Upper lobe of right lung (tissue), 1 donor: Measurements from ENCODE around the gene KIF25. TPM values are rescaled to one million over a fixed set of nuclear protein-coding genes. Genes with fewer than 3 reads are reported as not detected.

Experiments
- ATAC-seq: fragments of 200-7000 bp; cut with Tn5 transposase; one replicate; pipeline ENCODE4 v1.9.1; 2020; ENCODE audit warnings: mild to moderate bottlenecking, moderate library complexity
- DNase-seq: peaks from one replicate; pipeline ENCODE4 v3.0.0-alpha.2; 2020
- H3K27ac ChIP-seq: fragments of 200-600 bp; one replicate; pipeline ENCODE4 v1.8.0; 2022
- H3K27me3 ChIP-seq: fragments of 200-600 bp; one replicate; pipeline ENCODE4 v1.8.0; 2022; ENCODE audit warnings: mild to moderate bottlenecking
- H3K36me3 ChIP-seq: fragments of 200-600 bp; one replicate; pipeline ENCODE4 v1.8.0; 2022
- H3K4me1 ChIP-seq: fragments of 200-600 bp; one replicate; pipeline ENCODE4 v1.8.0; 2022
- H3K4me3 ChIP-seq: fragments of 200-600 bp; one replicate; pipeline ENCODE4 v1.8.0; 2022; ENCODE audit warnings: mild to moderate bottlenecking
- H3K9me3 ChIP-seq: fragments of 200-600 bp; one replicate; pipeline ENCODE4 v1.8.0; 2022
- intact Hi-C: fragments of 100-400 bp; cut with DNase I; formaldehyde crosslinking; loops from one replicate; pipeline ENCODE4 v1.11.0; 2022
- total RNA-seq: library from RNA; stranded (reverse); fragmentation: NEBNext Ultra II Directional; extraction: Animal tissue kit (Norgen Biotek cat#: 25700); gene quantifications from one replicate; pipeline ENCODE4 v1.2.1, GENCODE V29; 2021
- TF ChIP-seq, protein P1 (sequence below): fragments of 200-600 bp; IDR thresholded peaks from one replicate; pipeline ENCODE4 v1.8.0; 2022; ENCODE audit warnings: antibody characterized with exemption
- donor health status: DM: no; HTN: yes; CAD: no; lungs with severe emphysema.

The KIF25 gene
- total RNA-seq, 1 donor from 2014 or later = 0.96 TPM

DNA sequence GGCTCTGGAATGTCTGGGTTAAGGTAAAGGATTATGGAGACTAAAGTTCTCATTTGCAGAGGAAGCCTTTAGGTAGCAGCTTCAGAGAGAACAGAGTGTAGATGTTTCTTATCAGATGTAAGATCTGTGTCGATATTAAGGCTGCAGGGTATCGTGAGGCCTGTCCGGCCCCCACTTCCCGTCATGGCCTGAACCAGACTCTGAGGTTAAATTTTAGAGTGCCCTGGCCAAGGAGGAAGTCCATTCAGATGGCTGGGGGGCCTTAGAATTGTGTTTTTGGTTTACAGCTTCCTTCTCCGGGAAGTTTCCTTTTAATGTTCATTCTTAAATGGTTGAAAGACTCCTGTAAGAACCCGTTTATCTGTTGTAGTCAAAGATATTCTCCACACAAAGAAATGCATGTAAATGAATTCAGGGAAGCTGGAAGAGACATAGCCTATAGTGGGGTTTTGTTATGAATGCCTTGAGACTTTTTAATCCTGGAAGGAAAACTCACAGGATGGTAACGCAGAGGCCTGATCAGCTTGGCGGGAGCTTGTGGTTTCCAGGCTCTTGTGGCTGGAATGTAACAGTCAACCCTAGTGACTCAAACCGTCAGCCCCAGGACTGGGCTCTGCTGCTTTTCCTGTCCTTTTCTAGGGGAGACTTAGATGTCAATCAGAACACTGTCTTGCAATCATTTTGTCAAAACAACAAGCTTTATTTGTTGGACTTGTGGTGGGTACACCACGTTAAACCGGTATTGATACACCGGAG, 34.7 kb downstream of the KIF25 start:
- DNase-seq (no peak), ATAC-seq (no peak)
- H3K4me1 ChIP-seq = peaks cover 9% of the 10 kb centered on the region
- no peak overlapping the region for H3K4me3 ChIP-seq
- TF ChIP-seq, protein P1, sequence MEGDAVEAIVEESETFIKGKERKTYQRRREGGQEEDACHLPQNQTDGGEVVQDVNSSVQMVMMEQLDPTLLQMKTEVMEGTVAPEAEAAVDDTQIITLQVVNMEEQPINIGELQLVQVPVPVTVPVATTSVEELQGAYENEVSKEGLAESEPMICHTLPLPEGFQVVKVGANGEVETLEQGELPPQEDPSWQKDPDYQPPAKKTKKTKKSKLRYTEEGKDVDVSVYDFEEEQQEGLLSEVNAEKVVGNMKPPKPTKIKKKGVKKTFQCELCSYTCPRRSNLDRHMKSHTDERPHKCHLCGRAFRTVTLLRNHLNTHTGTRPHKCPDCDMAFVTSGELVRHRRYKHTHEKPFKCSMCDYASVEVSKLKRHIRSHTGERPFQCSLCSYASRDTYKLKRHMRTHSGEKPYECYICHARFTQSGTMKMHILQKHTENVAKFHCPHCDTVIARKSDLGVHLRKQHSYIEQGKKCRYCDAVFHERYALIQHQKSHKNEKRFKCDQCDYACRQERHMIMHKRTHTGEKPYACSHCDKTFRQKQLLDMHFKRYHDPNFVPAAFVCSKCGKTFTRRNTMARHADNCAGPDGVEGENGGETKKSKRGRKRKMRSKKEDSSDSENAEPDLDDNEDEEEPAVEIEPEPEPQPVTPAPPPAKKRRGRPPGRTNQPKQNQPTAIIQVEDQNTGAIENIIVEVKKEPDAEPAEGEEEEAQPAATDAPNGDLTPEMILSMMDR = peak; percentile 13
- no peaks in the 10 kb centered on the region for H3K36me3 ChIP-seq
- no peaks in the 10 kb centered on the region for H3K9me3 ChIP-seq
- H3K27me3 ChIP-seq = no peaks in the 10 kb centered on the region
- intact Hi-C loops = no loop called here
- H3K27ac ChIP-seq = peak overlapping the region; percentile 61

DNA sequence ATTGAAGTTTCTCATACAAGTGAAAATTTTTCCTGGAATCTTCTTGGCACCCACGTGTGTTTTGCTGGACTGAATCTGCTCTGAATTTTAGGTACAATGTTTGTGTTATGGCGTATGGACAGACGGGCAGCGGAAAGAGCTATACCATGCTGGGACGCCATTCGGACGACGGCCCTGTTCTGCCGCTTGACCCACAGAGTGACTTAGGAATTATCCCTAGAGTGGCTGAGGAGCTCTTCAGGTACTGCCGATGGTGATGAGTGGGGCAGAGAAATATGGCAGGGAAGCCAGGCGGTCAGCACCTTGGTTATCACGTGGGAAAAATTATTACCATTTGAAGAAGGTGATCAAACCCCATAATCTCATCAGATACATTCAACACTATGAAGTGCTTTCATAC, 36.3 kb downstream of the KIF25 start:
- no peak overlapping the region for H3K27ac ChIP-seq
- intact Hi-C loops = no loop called here
- peaks cover 9% of the 10 kb centered on the region for H3K4me1 ChIP-seq

DNA sequence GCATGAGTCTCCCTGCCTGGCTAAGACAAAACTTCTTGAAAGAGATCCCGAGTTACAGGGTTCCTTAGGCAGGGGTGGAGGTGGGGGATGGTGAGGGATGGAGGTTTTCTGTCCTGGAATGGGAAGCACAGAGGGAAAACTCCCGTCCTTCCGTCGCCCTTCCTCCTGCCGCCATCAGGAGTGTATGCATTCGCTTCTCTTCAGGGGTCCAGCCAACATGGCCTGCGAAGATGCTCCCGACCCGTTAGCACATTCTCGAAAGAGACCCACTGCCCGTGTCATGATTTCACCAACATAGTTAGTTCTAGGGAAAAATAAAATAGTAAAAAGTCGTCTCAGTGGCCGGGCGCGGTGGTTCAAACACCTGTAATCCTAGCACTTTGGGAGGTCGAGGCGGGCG, 37.1 kb downstream of the KIF25 start:
- Histone ChIP-seq H3K27ac (peak overlapping the region; percentile 47), H3K36me3 (no peaks in the 10 kb centered on the region), H3K9me3 (peaks cover 3% of the 10 kb centered on the region), H3K27me3 (no peaks in the 10 kb centered on the region), H3K4me1 (peaks cover 9% of the 10 kb centered on the region), H3K4me3 (no peak overlapping the region)
- ATAC-seq (no peak), DNase-seq (no peak)
- TF ChIP-seq, protein P1 = no peak
- intact Hi-C loops = no loop called here

More for the DNA sequence above, 36.3 kb downstream of the KIF25 start:
- DNase-seq (no peak), ATAC-seq (no peak)
- Histone ChIP-seq H3K36me3 (no peaks in the 10 kb centered on the region), H3K4me3 (no peak overlapping the region), H3K27me3 (no peaks in the 10 kb centered on the region), H3K9me3 (no peaks in the 10 kb centered on the region)
- TF ChIP-seq, protein P1 = no peak

DNA sequence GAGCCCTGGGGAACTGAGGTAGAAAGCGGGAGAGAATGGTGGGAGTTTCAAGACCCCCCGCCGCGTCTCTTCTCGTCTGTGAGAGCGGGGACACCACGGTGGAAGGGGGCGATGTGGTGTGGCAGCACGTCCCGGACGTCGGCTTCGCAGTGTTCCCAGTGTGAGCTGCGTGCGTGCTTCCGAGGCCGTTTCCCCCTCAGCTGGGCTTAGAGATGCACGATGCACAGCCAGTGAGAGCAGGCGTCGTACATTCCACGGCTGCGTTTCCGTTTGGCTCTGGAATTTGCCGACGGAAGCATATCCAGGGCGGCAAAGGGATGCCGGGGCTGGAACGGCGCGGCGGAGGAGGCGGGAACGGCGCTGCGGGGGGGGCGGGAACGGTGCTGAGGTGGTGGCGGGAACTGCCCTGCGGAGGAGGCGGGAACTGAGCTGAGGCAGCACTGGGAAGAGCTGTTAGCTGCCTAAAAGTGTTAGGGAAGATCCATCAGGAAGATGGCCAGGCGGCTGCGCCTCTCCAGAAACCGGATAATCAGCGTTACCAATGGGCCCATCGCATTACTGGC, 37.7 kb downstream of the KIF25 start:
- intact Hi-C loops = no loop called here
- Histone ChIP-seq H3K27me3 (no peaks in the 10 kb centered on the region), H3K9me3 (peaks cover 9% of the 10 kb centered on the region), H3K4me1 (peaks cover 9% of the 10 kb centered on the region), H3K27ac (peak overlapping the region; percentile 76), H3K36me3 (no peaks in the 10 kb centered on the region), H3K4me3 (peak overlapping the region; percentile 46)
- TF ChIP-seq, protein P1 = no peak
- DNase-seq (peak; percentile 76), ATAC-seq (peak; percentile 80)

DNA sequence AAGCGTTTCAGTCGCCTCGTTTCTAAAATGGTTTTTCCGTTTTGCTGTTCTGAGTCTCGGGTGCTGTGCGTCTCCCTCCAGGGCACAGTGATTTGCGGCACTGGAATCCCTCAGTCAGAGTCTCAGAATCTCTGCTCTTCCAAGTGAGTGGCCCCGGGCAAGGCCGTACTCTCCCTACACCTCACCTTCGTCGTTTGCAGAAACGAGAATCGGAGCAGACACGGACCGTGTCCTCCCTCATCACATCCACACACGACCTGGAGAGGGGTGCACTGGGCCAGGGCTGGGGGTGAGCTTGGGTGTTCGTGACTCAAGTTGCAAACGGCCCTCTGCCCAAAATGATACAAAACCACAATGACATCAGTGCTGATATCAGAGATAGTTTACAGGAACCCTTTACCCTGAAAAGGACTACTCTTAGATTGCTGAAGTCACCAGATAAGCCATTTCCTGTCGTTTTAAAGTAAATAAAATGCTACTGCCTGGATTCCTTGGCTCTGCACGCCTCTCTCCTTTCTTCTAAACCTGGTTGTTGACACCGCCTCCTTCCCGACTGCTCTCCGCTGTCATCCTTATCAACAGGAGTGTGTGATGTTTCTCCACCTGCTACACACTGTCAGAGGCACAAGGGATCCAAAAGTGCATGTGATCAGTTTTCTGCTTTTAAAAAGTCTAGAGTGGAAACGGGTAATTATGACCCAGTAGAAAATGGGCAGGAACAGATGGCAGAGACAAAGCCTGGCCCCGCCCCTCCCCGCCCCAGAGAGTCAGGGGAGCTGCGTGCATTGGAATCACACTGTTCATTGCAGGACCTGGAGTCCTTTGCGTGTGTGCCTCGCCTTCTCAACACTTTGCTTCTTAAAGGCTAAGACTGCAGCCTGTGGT, 38.4 kb downstream of the KIF25 start:
- TF ChIP-seq, protein P1 = no peak
- no peak for DNase-seq
- Histone ChIP-seq H3K36me3 (no peaks in the 10 kb centered on the region), H3K4me3 (peak overlapping the region; percentile 46), H3K27me3 (no peaks in the 10 kb centered on the region), H3K9me3 (peaks cover 14% of the 10 kb centered on the region), H3K4me1 (peaks cover 9% of the 10 kb centered on the region), H3K27ac (peak overlapping the region; percentile 76)
- intact Hi-C loops = no loop called here
- ATAC-seq = peak; percentile 42
